ENCODE results near the gene SLC11A1.

Gene SLC11A1

GRCh38 chr2:218354850-218355443, 27.1 kb upstream of the SLC11A1 start:
- no peak for TF ChIP-seq ZNF274 (IDR thresholded peaks at IDR 0.05; ENCODE audit: low read depth, low read length)
- TF ChIP-seq YY1 (IDR thresholded peaks at IDR 0.05; ENCODE audit: insufficient read depth, insufficient read length): no peak
- no peak for TF ChIP-seq SUZ12 (IDR thresholded peaks at IDR 0.05; ENCODE audit: extremely low read depth, insufficient read depth, insufficient read length)
- Histone ChIP-seq H3K4me3 (ENCODE audit: insufficient read length, low read depth) (no peak overlapping the region), H3K9ac (ENCODE audit: insufficient read length, low read depth) (no peak overlapping the region), H3K4me1 (ENCODE audit: insufficient read depth, insufficient read length) (peaks cover 16% of the 10 kb centered on the region), H3K9me3 (ENCODE audit: insufficient read depth, low read length) (peaks cover 27% of the 10 kb centered on the region), H3K36me3 (ENCODE audit: insufficient read depth, insufficient read length, low read length) (no peaks in the 10 kb centered on the region), H3K27me3 (ENCODE audit: insufficient read depth, insufficient read length) (no peaks in the 10 kb centered on the region)
- DNase-seq (ENCODE audit: low read depth, low spot score): no peak

- Histone ChIP-seq H3K9me3 (ENCODE audit: insufficient read depth, low read length) (peaks cover 8% of the 10 kb centered on the region; the same call in 1 of the 2 replicates), H3K36me3 (ENCODE audit: insufficient read depth, insufficient read length, low read length) (no peaks in the 10 kb centered on the region), H3K9ac (ENCODE audit: insufficient read length, low read depth) (peak overlapping the region; percentile 42), H3K4me3 (ENCODE audit: insufficient read length, low read depth) (no peak overlapping the region), H3K4me1 (ENCODE audit: insufficient read depth, insufficient read length) (peaks cover 20% of the 10 kb centered on the region), H3K27me3 (ENCODE audit: insufficient read depth, insufficient read length) (no peaks in the 10 kb centered on the region)
- DNase-seq (ENCODE audit: low read depth, low spot score): no peak
- TF ChIP-seq YY1 (IDR thresholded peaks at IDR 0.05; ENCODE audit: insufficient read depth, insufficient read length) (no peak), ZNF274 (IDR thresholded peaks at IDR 0.05; ENCODE audit: low read depth, low read length) (no peak), SUZ12 (IDR thresholded peaks at IDR 0.05; ENCODE audit: extremely low read depth, insufficient read depth, insufficient read length) (no peak)
These were observed 24.6 kb upstream of the SLC11A1 start for GRCh38 chr2:218357236-218358177.

DNA sequence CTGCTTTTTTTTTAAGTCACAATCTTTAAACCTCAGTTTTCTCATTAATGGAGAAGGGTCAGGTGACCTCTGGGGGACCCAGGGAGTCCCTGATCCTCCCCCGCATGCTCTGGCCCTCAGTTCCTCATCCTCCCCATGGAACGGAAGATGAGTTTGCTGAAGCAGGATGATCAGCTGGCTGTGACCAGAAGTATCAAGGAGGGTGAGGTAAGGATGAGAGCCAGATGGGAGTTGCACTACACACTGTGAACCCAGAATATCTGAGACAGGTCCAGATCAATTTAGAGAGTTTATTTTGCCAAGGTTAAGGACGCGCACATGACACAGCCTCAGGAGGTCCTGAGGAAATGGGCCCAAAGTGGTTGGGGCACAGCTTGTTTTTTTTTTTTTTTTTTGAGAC, 21.6 kb upstream of the SLC11A1 start:
- H3K9me3 ChIP-seq (ENCODE audit: insufficient read depth, low read length): no peaks in the 10 kb centered on the region
- no peaks in the 10 kb centered on the region for H3K36me3 ChIP-seq (ENCODE audit: insufficient read depth, insufficient read length, low read length)
- H3K27me3 ChIP-seq (ENCODE audit: insufficient read depth, insufficient read length): no peaks in the 10 kb centered on the region
- H3K4me3 ChIP-seq (ENCODE audit: insufficient read length, low read depth): no peak overlapping the region
- peak overlapping the region; percentile 42 for H3K9ac ChIP-seq (ENCODE audit: insufficient read length, low read depth)
- DNase-seq (ENCODE audit: low read depth, low spot score): no peak
- peaks cover 24% of the 10 kb centered on the region for H3K4me1 ChIP-seq (ENCODE audit: insufficient read depth, insufficient read length)
- TF ChIP-seq SUZ12 (IDR thresholded peaks at IDR 0.05; ENCODE audit: extremely low read depth, insufficient read depth, insufficient read length): no peak
- no peak for TF ChIP-seq YY1 (IDR thresholded peaks at IDR 0.05; ENCODE audit: insufficient read depth, insufficient read length)
- no peak for TF ChIP-seq ZNF274 (IDR thresholded peaks at IDR 0.05; ENCODE audit: low read depth, low read length)

GRCh38 chr2:218362606-218363005, 19.5 kb upstream of the SLC11A1 start:
- H3K36me3 ChIP-seq (ENCODE audit: insufficient read depth, insufficient read length, low read length): no peaks in the 10 kb centered on the region
- H3K27me3 ChIP-seq (ENCODE audit: insufficient read depth, insufficient read length): no peaks in the 10 kb centered on the region
- peaks cover 14% of the 10 kb centered on the region for H3K4me1 ChIP-seq (ENCODE audit: insufficient read depth, insufficient read length)
- DNase-seq (ENCODE audit: low read depth, low spot score): no peak
- TF ChIP-seq YY1 (IDR thresholded peaks at IDR 0.05; ENCODE audit: insufficient read depth, insufficient read length): no peak
- no peak for TF ChIP-seq SUZ12 (IDR thresholded peaks at IDR 0.05; ENCODE audit: extremely low read depth, insufficient read depth, insufficient read length)
- TF ChIP-seq ZNF274 (IDR thresholded peaks at IDR 0.05; ENCODE audit: low read depth, low read length): no peak
- H3K9me3 ChIP-seq (ENCODE audit: insufficient read depth, low read length): no peaks in the 10 kb centered on the region
- no peak overlapping the region for H3K4me3 ChIP-seq (ENCODE audit: insufficient read length, low read depth)
- peak overlapping the region; percentile 62 for H3K9ac ChIP-seq (ENCODE audit: insufficient read length, low read depth)

GRCh38 chr2:218363736-218364135, 18.3 kb upstream of the SLC11A1 start:
- no peak for TF ChIP-seq ZNF274 (IDR thresholded peaks at IDR 0.05; ENCODE audit: low read depth, low read length)
- H3K27me3 ChIP-seq (ENCODE audit: insufficient read depth, insufficient read length): no peaks in the 10 kb centered on the region

GRCh38 chr2:218364196-218364595, 17.9 kb upstream of the SLC11A1 start:
- Histone ChIP-seq H3K4me1 (ENCODE audit: insufficient read depth, insufficient read length) (peaks cover 10% of the 10 kb centered on the region), H3K36me3 (ENCODE audit: insufficient read depth, insufficient read length, low read length) (no peaks in the 10 kb centered on the region), H3K27me3 (ENCODE audit: insufficient read depth, insufficient read length) (no peaks in the 10 kb centered on the region), H3K9me3 (ENCODE audit: insufficient read depth, low read length) (no peaks in the 10 kb centered on the region), H3K4me3 (ENCODE audit: insufficient read length, low read depth) (no peak overlapping the region), H3K9ac (ENCODE audit: insufficient read length, low read depth) (no peak overlapping the region)
- DNase-seq (ENCODE audit: low read depth, low spot score): no peak
- no peak for TF ChIP-seq SUZ12 (IDR thresholded peaks at IDR 0.05; ENCODE audit: extremely low read depth, insufficient read depth, insufficient read length)

More at GRCh38 chr2:218363736-218364135, 18.3 kb upstream of the SLC11A1 start:
- Histone ChIP-seq H3K4me3 (ENCODE audit: insufficient read length, low read depth) (no peak overlapping the region), H3K9me3 (ENCODE audit: insufficient read depth, low read length) (no peaks in the 10 kb centered on the region), H3K9ac (ENCODE audit: insufficient read length, low read depth) (no peak overlapping the region), H3K36me3 (ENCODE audit: insufficient read depth, insufficient read length, low read length) (no peaks in the 10 kb centered on the region), H3K4me1 (ENCODE audit: insufficient read depth, insufficient read length) (peaks cover 10% of the 10 kb centered on the region)
- DNase-seq (ENCODE audit: low read depth, low spot score): no peak

GRCh38 chr2:218366621-218367414, 15.3 kb upstream of the SLC11A1 start:
- TF ChIP-seq ZNF274 (IDR thresholded peaks at IDR 0.05; ENCODE audit: low read depth, low read length) (no peak), YY1 (IDR thresholded peaks at IDR 0.05; ENCODE audit: insufficient read depth, insufficient read length) (no peak), SUZ12 (IDR thresholded peaks at IDR 0.05; ENCODE audit: extremely low read depth, insufficient read depth, insufficient read length) (no peak)

More at GRCh38 chr2:218366621-218367414, 15.3 kb upstream of the SLC11A1 start:
- Histone ChIP-seq H3K4me3 (ENCODE audit: insufficient read length, low read depth) (peak overlapping the region; percentile 65), H3K36me3 (ENCODE audit: insufficient read depth, insufficient read length, low read length) (no peaks in the 10 kb centered on the region), H3K4me1 (ENCODE audit: insufficient read depth, insufficient read length) (peaks cover 8% of the 10 kb centered on the region), H3K9ac (ENCODE audit: insufficient read length, low read depth) (peak overlapping the region; percentile 88), H3K9me3 (ENCODE audit: insufficient read depth, low read length) (no peaks in the 10 kb centered on the region), H3K27me3 (ENCODE audit: insufficient read depth, insufficient read length) (no peaks in the 10 kb centered on the region)
- no peak for DNase-seq (ENCODE audit: low read depth, low spot score)
